Loucy (cell line): ENCODE measurements around the gene STARD10.

ENCODE experiments used
- CTCF ChIP-seq: fragments of 200-600 bp; sonication (generic); conservative IDR thresholded peaks from 2 replicates; pipeline ENCODE4 v1.5.1; 2014; ENCODE audit warnings: mild to moderate bottlenecking, antibody characterized with exemption, low read length
- EZH2phosphoT487 ChIP-seq: fragments of 200-600 bp; IDR thresholded peaks from 2 replicates; pipeline ENCODE4 v1.6.1; 2018; ENCODE audit warnings: antibody characterized with exemption, mild to moderate bottlenecking, moderate library complexity, borderline replicate concordance

GRCh38 chr11:72709478-72710238, 84.2 kb downstream of the STARD10 start:
- TF ChIP-seq CTCF (no peak), EZH2phosphoT487 (no peak)
